Omental fat pad (tissue), 4 donors: Measurements from ENCODE around the gene PPP1R7. TPM values are rescaled to one million over a fixed set of nuclear protein-coding genes. Genes with fewer than 3 reads are reported as not detected.

Experiments
- ATAC-seq: fragments of 150-250 bp; one replicate; pipeline ENCODE4 v1.9.1; 2016; ENCODE audit warnings: mild to moderate bottlenecking, moderate library complexity; ENCODE audit not compliant: low FRiP score
- DNase-seq: peaks from one replicate; pipeline ENCODE4 v3.0.0-alpha.2; 2019; ENCODE audit warnings: low spot score
- CTCF ChIP-seq, 3 donors: fragments of 450-650 bp; IDR thresholded peaks; one replicate each; pipeline ENCODE4 v1.5.1; 2016 to 2017; ENCODE audit warnings: antibody characterized with exemption in 3 of 3, mild to moderate bottlenecking in 3 of 3, moderate library complexity in 2 of 3
- total RNA-seq, 4 donors: library from RNA; depleted of rRNA; stranded (reverse); fragments of >200 nt; gene quantifications; one replicate each; pipeline ENCODE4 v1.1.0, GENCODE V29; 2016

The PPP1R7 gene
- total RNA-seq, 4 donors from 2014 or later, result 33.4 to 41.8 (median 35.4) TPM

GRCh38 chr2:241140445-241140840, 9.8 kb upstream of the PPP1R7 start:
- ATAC-seq (no peak), DNase-seq (no peak)
- no peak for TF ChIP-seq CTCF (IDR thresholded peaks at IDR 0.05)

GRCh38 chr2:241141214-241141770, 9.0 kb upstream of the PPP1R7 start:
- TF ChIP-seq CTCF (IDR thresholded peaks at IDR 0.05), result no peak
- ATAC-seq, result no peak
- no peak for DNase-seq

GRCh38 chr2:241142063-241142462, 8.2 kb upstream of the PPP1R7 start:
- ATAC-seq (no peak), DNase-seq (no peak)
- no peak for TF ChIP-seq CTCF (IDR thresholded peaks at IDR 0.05)

- DNase-seq, result no peak
- ATAC-seq, result no peak
- no peak for TF ChIP-seq CTCF (IDR thresholded peaks at IDR 0.05)
These were observed 7.7 kb upstream of the PPP1R7 start for GRCh38 chr2:241142593-241142992.

GRCh38 chr2:241146286-241146685, 4.0 kb upstream of the PPP1R7 start:
- DNase-seq (no peak), ATAC-seq (no peak)
- no peak for TF ChIP-seq CTCF (IDR thresholded peaks at IDR 0.05)

GRCh38 chr2:241147336-241147735, 2.9 kb upstream of the PPP1R7 start:
- no peak for TF ChIP-seq CTCF (IDR thresholded peaks at IDR 0.05)
- DNase-seq (no peak), ATAC-seq (no peak)

- no peak for TF ChIP-seq CTCF (IDR thresholded peaks at IDR 0.05)
- ATAC-seq, result no peak
- no peak for DNase-seq
These were observed 2.0 kb upstream of the PPP1R7 start for GRCh38 chr2:241148239-241148638.
